ENCODE measurements around the gene AQP12B.
"Not testable (repeated sequence)": the region's sequence is repeated elsewhere in the genome, so short reads cannot be mapped to it uniquely, and the experiment has no call there.

The AQP12B gene

DNA sequence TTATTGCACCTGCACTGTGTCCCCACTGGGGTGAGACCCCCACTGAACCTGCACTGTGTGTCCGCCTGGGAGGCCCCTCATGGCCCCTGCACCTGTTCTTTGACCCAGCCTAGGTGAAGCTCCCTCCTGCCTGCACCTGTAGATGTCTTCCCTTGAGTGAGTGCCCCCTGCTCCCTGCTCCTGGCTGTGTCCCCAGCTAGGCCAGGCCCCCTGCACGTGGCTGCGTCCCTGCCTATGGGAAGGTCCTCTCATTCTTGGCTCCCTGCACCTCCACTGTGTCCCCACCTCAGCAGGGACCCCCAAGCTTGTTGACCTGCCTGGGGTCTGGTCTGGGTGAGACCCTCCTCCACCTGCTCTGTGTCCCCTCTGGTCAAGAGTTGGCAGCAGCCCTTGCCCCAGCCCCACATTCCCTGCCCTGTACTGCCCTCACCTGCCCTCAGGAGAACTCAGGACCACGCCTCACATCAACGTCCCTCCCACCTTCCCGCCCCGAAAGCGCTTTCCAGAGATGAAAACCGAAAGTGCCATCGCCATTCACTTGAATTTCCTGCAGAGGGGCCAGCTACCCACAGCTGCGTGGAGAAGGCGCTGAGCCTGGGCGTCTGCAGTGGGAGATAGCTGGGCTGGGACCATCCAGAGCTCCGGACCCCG lies 769 bp upstream of the AQP12B start:
- DNase-seq (ENCODE audit: low read depth), result not testable (repeated sequence)

DNA sequence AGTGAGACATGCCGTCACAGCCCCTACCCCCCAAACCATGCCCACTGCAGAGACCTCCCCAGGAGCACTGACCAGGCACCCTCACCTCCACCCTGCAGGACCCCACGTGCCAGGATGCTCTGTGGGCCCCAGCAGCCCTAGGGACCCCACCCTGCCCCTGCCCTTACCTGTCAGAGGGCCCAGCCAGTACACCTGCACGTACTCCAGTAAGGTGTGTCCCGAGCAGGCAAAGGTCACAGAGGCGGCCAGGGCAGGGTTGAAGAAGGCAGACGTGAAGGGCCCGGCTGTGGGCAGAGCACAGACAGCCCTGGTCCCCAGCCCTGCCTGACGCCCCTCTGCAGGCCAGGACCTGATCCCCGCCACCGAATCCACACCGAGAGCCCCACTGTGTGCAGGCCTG lies 2.5 kb downstream of the AQP12B start:
- DNase-seq (ENCODE audit: low read depth), result not testable (repeated sequence)

GRCh38 chr2:240678909-240679308 lies 3.8 kb downstream of the AQP12B start:
- not testable (repeated sequence) for DNase-seq (ENCODE audit: low read depth)

- DNase-seq (ENCODE audit: low read depth), result not testable (repeated sequence)
These were observed 4.6 kb downstream of the AQP12B start for GRCh38 chr2:240678043-240678442.

DNA sequence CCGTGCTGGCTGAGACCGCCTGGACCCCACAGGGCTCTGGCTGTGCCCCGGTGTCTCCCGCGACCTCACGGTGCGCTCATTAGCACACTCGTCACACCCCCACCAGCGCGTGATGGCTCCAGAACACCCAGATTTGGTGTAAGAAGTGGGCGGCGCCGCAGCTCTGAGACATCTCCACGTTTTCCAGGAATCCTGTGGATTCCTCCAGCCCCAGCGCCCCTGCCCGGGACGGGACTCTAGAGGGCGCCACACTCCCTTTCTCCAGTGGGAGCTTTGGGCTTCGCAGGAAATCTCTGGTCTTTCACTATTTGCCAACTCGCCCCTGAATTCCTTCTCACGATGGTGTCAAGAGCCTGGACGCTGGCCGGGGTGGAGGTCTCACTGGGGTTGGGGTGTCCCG lies 7.3 kb downstream of the AQP12B start:
- DNase-seq (ENCODE audit: low read depth), result not testable (repeated sequence)

DNA sequence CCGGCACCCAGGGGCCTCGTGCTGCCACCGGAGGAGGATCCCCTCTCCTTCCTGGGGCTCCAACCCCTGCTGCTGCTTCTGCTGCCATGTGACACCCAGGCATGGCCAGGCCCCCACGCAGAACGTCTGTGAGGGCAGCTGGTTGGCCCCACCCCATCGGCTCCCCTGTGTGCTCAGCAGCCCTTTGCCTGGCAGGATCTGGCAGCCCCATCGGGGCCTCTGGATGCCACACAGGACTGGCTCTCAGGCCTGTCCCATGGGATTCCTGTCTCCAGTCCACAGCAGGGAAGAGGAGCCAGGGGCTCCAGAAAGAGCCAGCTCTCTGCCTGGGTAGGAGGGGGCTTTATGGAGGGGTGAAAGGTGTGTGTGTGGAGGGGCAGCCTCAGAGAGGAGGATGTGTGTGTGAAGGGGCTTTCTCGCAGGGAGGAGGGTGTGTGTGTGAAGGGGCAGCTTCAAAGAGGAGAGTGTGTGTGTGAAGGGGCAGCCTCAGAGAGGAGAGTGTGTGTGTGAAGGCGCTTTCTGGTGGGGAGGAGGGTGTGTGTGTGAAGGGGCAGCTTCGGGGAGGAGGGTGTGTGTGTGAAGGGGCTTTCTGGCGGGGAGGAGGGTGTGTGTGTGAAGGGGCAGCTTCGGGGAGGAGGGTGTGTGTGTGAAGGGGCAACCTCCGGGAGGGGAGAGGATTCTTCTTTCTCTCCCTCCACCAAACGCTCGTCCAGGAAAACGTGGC lies 8.1 kb downstream of the AQP12B start:
- not testable (repeated sequence) for DNase-seq (ENCODE audit: low read depth)

DNA sequence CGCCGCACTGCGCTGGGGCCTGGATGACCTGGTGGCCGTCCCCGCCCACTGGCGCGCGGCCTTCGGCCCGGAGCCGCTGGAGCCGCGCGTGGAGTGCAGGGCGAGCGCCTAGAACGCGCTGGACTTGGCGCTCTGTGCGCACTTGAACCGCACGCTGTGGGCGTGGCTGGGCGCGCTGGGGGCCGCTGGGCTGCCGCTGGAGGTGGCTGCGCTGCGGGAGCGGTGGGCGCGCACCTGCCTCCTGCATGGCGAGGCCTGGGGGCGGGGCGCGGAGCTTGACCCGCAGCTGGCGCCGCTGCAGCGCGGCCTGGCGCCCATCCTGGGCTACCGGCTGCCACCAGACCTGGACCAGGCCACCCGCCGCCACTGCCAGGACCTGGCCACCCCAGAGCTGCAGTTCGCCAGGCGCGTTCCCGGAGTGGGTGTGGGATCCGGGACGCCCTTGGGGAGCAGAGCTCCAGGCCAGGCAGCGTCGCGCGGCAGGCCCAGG lies 9.9 kb downstream of the AQP12B start:
- DNase-seq (ENCODE audit: low read depth), result no peak

DNA sequence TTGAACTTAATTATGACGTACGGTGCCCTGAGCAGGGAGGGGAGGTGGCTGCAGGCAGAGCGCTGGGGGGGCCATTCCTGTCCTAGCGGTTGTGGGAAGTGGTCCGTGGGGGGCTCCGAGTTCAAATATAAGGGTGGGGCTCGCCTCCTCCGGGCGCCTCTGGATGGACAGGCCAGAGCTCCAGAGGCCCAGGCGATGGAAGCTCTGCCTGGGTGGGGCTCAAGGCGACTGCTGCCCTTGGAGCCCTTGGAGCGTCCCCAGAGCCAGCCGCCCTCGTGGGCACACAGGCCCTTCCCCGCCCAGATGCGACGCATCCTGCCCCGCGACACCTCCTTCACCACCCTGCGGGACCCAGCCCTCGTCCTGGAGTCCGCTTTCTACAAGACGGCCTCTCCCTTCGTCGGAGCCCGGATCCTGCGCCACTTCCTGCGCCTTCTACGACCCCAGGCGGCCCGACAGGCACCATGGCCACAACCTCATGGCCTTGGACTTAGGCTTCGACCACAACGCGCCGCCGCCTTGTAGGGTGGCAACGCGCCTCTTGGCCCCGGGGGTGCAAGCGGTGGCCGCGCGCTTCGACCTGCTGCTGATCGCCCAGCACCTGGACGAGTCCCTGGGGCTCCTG lies 10.5 kb downstream of the AQP12B start:
- DNase-seq (ENCODE audit: low read depth), result no peak

- no peak for DNase-seq (ENCODE audit: low read depth)
These were observed 11.7 kb downstream of the AQP12B start for GRCh38 chr2:240670950-240671349.

- DNase-seq (ENCODE audit: low read depth), result no peak
These were observed 12.3 kb downstream of the AQP12B start for GRCh38 chr2:240670402-240670801.

- DNase-seq (ENCODE audit: low read depth), result no peak
These were observed 18.1 kb downstream of the AQP12B start for GRCh38 chr2:240664622-240665021.

- no peak for DNase-seq (ENCODE audit: low read depth)
These were observed 19.0 kb downstream of the AQP12B start for GRCh38 chr2:240663546-240664190.

- no peak for DNase-seq (ENCODE audit: low read depth)
These were observed 20.0 kb downstream of the AQP12B start for GRCh38 chr2:240662681-240663080.

GRCh38 chr2:240659883-240660282 lies 22.8 kb downstream of the AQP12B start:
- not testable (repeated sequence) for DNase-seq (ENCODE audit: low read depth)

GRCh38 chr2:240655931-240656886 lies 26.5 kb downstream of the AQP12B start:
- DNase-seq (ENCODE audit: low read depth), result no peak

- no peak for DNase-seq (ENCODE audit: low read depth)
These were observed 31.5 kb downstream of the AQP12B start for GRCh38 chr2:240651185-240651584.

DNA sequence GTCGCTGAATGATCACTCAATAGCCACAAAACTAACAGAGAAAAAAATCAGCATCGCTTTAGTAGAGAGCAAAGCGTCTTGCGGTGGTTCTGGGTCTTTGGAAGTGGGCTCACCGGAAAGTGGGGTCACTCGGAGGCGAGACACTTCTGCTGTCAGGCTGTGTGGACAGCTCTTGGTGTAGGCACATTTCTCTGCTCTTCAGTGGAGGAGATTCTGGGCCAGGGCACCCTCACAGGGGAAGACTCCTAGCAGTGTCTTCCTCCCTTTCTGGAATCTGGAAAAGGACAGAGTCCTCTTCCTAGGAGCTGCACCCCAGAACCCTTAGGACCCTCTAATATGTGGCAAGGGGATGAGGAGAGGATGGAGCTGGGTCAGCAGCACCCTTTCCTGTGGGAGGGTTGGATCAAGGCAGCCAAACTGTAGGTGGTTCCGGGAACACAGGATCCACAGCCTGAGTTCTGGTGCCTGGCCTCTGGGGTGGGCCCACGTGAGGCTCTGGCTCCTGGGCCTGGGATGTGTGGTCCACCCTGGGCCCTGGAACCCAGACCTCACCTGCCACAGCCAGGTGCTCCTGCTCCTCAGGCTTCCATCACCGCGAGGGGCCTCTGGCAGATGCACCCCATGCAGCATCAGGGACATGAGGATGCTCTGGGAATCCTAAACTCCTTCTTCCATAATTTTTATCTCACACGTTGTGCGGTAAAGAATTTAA lies 32.3 kb downstream of the AQP12B start:
- no peak for DNase-seq (ENCODE audit: low read depth)

GRCh38 chr2:240649331-240649730 lies 33.4 kb downstream of the AQP12B start:
- DNase-seq (ENCODE audit: low read depth), result no peak

GRCh38 chr2:240648650-240649275 lies 33.9 kb downstream of the AQP12B start:
- DNase-seq (ENCODE audit: low read depth), result no peak

DNA sequence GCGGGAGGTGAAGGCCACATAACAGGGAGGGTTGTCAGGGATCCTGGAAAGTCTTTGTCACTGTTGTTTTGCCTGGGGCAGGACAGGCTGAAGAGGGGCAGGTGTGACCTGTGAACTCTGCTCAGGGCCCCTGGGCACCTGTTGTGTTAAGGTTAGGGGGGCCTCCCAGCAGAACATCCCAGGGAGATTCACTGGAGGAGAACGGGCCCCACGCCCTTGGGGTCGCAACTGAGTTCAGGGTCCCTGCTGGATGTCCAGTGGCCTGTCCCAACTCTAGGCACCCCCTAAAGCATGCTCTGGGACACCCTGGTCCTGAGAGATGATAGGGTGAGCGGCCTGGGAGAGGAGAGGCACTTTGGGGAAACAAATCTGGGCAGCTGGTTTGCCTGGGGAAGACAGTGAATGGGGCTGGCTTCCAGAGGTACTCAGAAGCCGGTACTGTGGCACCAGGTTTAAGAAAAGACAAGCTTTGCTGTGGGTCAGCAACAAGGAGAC lies 34.5 kb downstream of the AQP12B start:
- no peak for DNase-seq (ENCODE audit: low read depth)

All from activated gamma-delta T cell treated with anti-CD3 and anti-CD28 coated beads, Interleukin-2, amount 50 U/mL, for 16 hours (primary cell).